HEK293T (cell line): ENCODE results near the gene TMEM169.

Experiments used
- CTCF ChIA-PET: fragments of 350-600 bp; formaldehyde crosslinking; extraction: SDS; loops from one replicate; lab custom pipeline; 2021; ENCODE audit warnings: antibody characterized with exemption, inconsistent platforms; lab: Yijun Ruan, JAX
- POLR2A ChIA-PET: fragments of 350-600 bp; formaldehyde crosslinking; extraction: SDS; loops from one replicate; lab custom pipeline; 2020; ENCODE audit warnings: antibody characterized with exemption, inconsistent platforms; lab: Yijun Ruan, JAX
- DNase-seq: peaks from one replicate; pipeline ENCODE4 v3.0.0; 2012; ENCODE audit warnings: mixed read lengths; ENCODE audit errors: extremely low spot score
- ARNT ChIP-seq: fragments of 450-650 bp; IDR thresholded peaks from 2 replicates; pipeline ENCODE4 v1.6.1; 2017; ENCODE audit warnings: mild to moderate bottlenecking
- BHLHE40 ChIP-seq: fragments of 450-650 bp; IDR thresholded peaks from 2 replicates; pipeline ENCODE4 v1.6.1; 2016; ENCODE audit warnings: mild to moderate bottlenecking, moderate library complexity, borderline replicate concordance
- CTBP1 ChIP-seq: fragments of 450-650 bp; IDR thresholded peaks from 2 replicates; pipeline ENCODE4 v1.6.1; 2016; ENCODE audit warnings: borderline replicate concordance
- ELF4 ChIP-seq: fragments of 450-650 bp; IDR thresholded peaks from 2 replicates; pipeline ENCODE4 v1.6.1; 2017; ENCODE audit warnings: antibody characterized with exemption
- FOXA1 ChIP-seq: fragments of 450-650 bp; IDR thresholded peaks from 2 replicates; pipeline ENCODE4 v1.6.1; 2016; ENCODE audit warnings: mild to moderate bottlenecking
- FOXK2 ChIP-seq: fragments of 450-650 bp; IDR thresholded peaks from 2 replicates; pipeline ENCODE4 v1.6.1; 2016; ENCODE audit warnings: mild to moderate bottlenecking
- FOXM1 ChIP-seq: fragments of 450-650 bp; IDR thresholded peaks from 2 replicates; pipeline ENCODE4 v1.6.1; 2017; ENCODE audit warnings: mild to moderate bottlenecking, borderline replicate concordance
- HDGF ChIP-seq: fragments of 450-650 bp; IDR thresholded peaks from 2 replicates; pipeline ENCODE4 v1.6.1; 2017; ENCODE audit warnings: antibody characterized with exemption, borderline replicate concordance
- L3MBTL2 ChIP-seq: fragments of 450-650 bp; conservative IDR thresholded peaks from 2 replicates; pipeline ENCODE4 v1.6.1; 2016; ENCODE audit warnings: mild to moderate bottlenecking
- LEF1 ChIP-seq: fragments of 450-650 bp; IDR thresholded peaks from 2 replicates; pipeline ENCODE4 v1.6.1; 2017; ENCODE audit warnings: mild to moderate bottlenecking, borderline replicate concordance
- NFRKB ChIP-seq: fragments of 450-650 bp; IDR thresholded peaks from 2 replicates; pipeline ENCODE4 v1.6.1; 2016; ENCODE audit warnings: mild to moderate bottlenecking, moderate library complexity
- SP1 ChIP-seq: fragments of 450-650 bp; IDR thresholded peaks from 2 replicates; pipeline ENCODE4 v1.6.1; 2017
- SUZ12 ChIP-seq: fragments of 450-650 bp; IDR thresholded peaks from 2 replicates; pipeline ENCODE4 v1.6.1; 2016; ENCODE audit warnings: mild to moderate bottlenecking
- TARDBP ChIP-seq: fragments of 450-650 bp; IDR thresholded peaks from 2 replicates; pipeline ENCODE4 v1.6.1; 2016
- ZNF384 ChIP-seq: fragments of 450-650 bp; IDR thresholded peaks from 2 replicates; pipeline ENCODE4 v1.6.1; 2016
- TF ChIP-seq, protein P1 (sequence below): fragments of 450-650 bp; IDR thresholded peaks from 2 replicates; pipeline ENCODE4 v1.6.1; 2016

The TMEM169 gene

DNA sequence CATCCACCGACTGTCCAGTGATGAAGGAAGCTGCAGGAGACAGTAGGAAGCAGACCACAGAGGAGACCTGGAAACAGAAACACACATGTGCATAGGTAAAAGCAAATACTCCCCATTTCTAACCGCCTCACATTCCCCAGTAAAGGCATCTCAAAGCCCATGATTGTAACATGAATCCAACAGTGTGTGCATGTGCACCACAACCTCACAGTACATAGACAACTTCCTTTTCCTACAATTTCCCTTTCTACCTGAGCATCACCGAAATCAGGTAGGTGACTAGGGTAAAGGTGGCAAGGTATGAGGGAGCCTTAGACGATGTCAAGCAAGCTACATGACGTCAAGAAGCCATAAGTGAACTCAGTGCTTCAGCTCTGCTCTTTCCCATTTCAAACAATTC, 37.8 kb upstream of the TMEM169 start:
- ChIA-PET POLR2A (no interaction called here), CTCF (interaction anchor here (0.8 to 1.2 kb wide), 2 partner anchors 8 to 10 kb away, joined by 3 to 4 read pairs; no protein-coding TSS in a partner anchor)
- no peak for DNase-seq
- no peak for TF ChIP-seq FOXK2
- TF ChIP-seq LEF1, result no peak
- no peak for TF ChIP-seq HDGF
- no peak for TF ChIP-seq FOXM1
- TF ChIP-seq SP1, result no peak
- no peak for TF ChIP-seq NFRKB

DNA sequence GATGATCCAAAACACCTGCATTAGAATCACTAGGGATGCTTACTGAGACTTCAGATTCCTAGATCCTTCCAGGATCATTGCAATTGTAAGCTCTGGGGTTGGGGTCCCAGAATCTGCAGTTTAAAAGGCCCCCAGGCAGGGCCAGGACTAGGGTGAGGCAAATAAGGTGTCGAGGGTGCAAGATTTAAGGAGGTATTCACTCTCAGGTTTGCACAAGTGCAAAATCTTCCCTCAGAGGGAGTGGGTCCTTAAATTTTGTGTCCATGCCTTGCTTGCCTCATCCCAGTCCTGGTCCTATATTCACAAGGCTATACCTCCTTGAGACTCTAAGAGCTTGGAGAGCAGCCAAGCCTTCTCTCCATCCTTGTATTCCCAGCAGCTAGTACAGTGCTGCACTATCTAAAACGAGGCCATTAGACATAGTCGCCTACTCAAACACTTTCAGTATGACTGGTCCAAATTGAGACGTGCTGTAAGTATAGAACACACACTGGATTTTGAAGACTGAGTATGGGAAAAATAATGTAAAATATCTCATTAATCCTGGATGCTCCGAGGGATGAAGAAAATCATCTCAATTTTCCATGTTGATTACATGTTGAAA, 36.7 kb upstream of the TMEM169 start:
- ChIA-PET POLR2A (no interaction called here), CTCF (interaction anchor here (0.8 to 1.2 kb wide), 3 partner anchors 10 to 11 kb away, joined by 3 to 4 read pairs (median 3); no protein-coding TSS in a partner anchor)
- no peak for DNase-seq
- TF ChIP-seq BHLHE40 (no peak), L3MBTL2 (no peak), ZNF384 (no peak), HDGF (no peak), NFRKB (no peak)
- TF ChIP-seq, protein P1, sequence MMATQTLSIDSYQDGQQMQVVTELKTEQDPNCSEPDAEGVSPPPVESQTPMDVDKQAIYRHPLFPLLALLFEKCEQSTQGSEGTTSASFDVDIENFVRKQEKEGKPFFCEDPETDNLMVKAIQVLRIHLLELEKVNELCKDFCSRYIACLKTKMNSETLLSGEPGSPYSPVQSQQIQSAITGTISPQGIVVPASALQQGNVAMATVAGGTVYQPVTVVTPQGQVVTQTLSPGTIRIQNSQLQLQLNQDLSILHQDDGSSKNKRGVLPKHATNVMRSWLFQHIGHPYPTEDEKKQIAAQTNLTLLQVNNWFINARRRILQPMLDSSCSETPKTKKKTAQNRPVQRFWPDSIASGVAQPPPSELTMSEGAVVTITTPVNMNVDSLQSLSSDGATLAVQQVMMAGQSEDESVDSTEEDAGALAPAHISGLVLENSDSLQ, result no peak

DNA sequence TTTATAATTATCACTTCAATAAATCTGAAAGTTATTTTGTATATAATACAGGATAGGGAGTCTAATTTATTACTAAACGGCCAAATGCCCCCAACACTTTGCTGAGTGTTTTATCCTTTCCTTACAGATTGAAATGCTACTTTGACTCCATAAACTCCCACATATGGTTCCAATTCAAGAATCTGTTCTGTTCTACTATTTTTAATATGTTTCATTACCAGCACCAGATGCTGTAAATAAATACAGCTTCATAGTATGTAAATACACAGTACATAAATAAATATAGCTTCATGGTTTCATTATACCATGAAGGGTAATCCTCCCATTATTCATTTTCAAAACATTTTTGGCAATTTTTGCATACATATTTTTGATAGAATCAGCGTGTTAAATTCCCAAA, 34.3 kb upstream of the TMEM169 start:
- ChIA-PET POLR2A (no interaction called here), CTCF (no interaction called here)
- TF ChIP-seq BHLHE40 (no peak), L3MBTL2 (no peak), SP1 (no peak), ELF4 (no peak), ARNT (no peak), FOXM1 (no peak), SUZ12 (no peak), NFRKB (no peak), FOXA1 (no peak), FOXK2 (no peak), CTBP1 (no peak), LEF1 (no peak), ZNF384 (no peak), HDGF (no peak), TARDBP (no peak)
- TF ChIP-seq, protein P1, result no peak
- no peak for DNase-seq

DNA sequence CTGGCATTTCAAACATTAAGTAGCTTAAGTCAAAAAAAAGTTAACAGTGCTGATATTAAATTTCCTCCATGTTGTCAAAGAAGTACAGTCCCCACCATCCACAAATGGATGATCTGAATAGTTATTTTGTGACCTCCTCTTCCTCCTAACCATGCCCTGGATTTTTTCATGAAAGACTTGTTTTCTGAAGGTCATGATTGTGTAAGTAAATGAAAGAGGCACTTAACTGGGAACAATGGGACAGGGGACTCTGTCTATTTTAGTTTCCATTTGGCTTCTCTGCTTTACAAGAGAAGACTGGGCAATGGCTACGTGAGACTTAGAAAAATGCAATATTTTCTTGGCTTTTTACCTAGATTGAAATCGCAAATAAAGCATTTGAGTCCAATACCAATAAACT, 32.3 kb upstream of the TMEM169 start:
- no peak for DNase-seq
- no peak for TF ChIP-seq ZNF384
- TF ChIP-seq ARNT, result no peak
- TF ChIP-seq, protein P1, result no peak
- no peak for TF ChIP-seq NFRKB
- no peak for TF ChIP-seq LEF1
- no peak for TF ChIP-seq TARDBP
- TF ChIP-seq FOXM1, result no peak
- TF ChIP-seq BHLHE40, result no peak
- TF ChIP-seq L3MBTL2, result no peak
- ChIA-PET CTCF (interaction anchor here (1.3 kb wide), 1 partner anchor 16 kb away, joined by 3 read pairs; no protein-coding TSS in a partner anchor), POLR2A (no interaction called here)

DNA sequence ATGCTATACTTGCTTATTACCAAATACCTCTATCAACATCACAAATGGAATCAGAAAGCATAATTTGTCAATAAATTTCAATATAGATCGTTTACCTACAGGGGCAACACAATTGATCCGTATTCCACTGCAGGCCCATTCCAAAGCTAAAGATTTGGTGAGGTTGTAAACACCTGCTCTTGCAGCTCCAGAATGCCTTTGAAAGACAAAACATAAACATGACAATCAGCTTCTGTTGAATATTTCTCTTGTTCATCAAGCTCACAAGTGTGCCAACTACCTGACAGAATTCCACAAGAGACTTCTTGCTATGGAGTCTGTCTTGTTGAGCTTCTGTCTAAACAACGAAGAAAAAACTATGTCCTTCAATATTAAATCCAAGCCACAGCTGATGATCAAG, 30.4 kb upstream of the TMEM169 start:
- CTCF ChIA-PET, result no interaction called here
- POLR2A ChIA-PET, result interaction anchor here (1.3 kb wide), 1 partner anchor 30 kb away, joined by 4 read pairs; the partner anchor contains the start of genes PECR and TMEM169
- DNase-seq, result no peak
- TF ChIP-seq HDGF (no peak), LEF1 (no peak), TARDBP (no peak), NFRKB (no peak), ZNF384 (no peak), SP1 (no peak), SUZ12 (no peak), FOXA1 (no peak), FOXK2 (no peak), ELF4 (no peak), L3MBTL2 (no peak), BHLHE40 (no peak), FOXM1 (no peak), CTBP1 (no peak), ARNT (no peak)
- TF ChIP-seq, protein P1, result no peak

DNA sequence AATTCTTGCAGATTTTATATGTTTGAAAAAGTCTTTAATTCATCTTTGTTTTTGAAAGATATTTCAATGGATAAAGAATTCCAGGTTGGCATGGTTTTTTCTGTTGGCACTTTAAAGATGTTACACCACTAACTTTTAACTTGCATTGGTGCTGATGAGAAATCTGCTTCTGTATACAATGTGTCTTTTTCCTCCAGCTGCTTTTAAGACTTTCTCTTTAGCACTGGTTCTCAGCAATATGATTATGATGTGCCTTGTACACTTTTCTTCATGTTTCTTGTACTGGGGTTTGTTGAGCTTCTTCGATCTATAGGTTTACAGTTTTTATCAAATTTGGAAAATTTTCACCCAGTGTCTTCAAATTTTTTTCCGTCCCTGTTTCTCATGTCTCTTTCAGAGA, 29.3 kb upstream of the TMEM169 start:
- TF ChIP-seq, protein P1, result no peak
- TF ChIP-seq NFRKB (no peak), BHLHE40 (no peak), SP1 (no peak), L3MBTL2 (no peak), HDGF (no peak), FOXA1 (no peak), ELF4 (no peak), CTBP1 (no peak), ZNF384 (no peak), FOXM1 (no peak), FOXK2 (no peak), ARNT (no peak), SUZ12 (no peak), TARDBP (no peak), LEF1 (no peak)
- ChIA-PET POLR2A (interaction anchor here (1.3 kb wide), 1 partner anchor 29 kb away, joined by 4 read pairs; the partner anchor contains the start of genes PECR and TMEM169), CTCF (no interaction called here)
- DNase-seq, result no peak
